Measurements from ENCODE around the gene NUB1.

NUB1 gene

GRCh38 chr7:151312831-151313809 lies 28.5 kb upstream of the NUB1 start:
- DNase-seq (ENCODE audit: low read depth in 2 of 3, low spot score in 2 of 3): no peak

- DNase-seq (ENCODE audit: low read depth in 2 of 3, low spot score in 2 of 3): no peak
These were observed 27.8 kb upstream of the NUB1 start for GRCh38 chr7:151313857-151314256.

- no peak for DNase-seq (ENCODE audit: low read depth in 2 of 3, low spot score in 2 of 3)
These were observed 27.2 kb upstream of the NUB1 start for GRCh38 chr7:151314401-151314800.

GRCh38 chr7:151315038-151315655 lies 26.5 kb upstream of the NUB1 start:
- DNase-seq (ENCODE audit: low read depth in 2 of 3, low spot score in 2 of 3): peak in 2 of 3 experiments; percentile 47 to 60

- no peak for DNase-seq (ENCODE audit: low read depth in 2 of 3, low spot score in 2 of 3)
These were observed 24.7 kb upstream of the NUB1 start for GRCh38 chr7:151316896-151317295.

- DNase-seq (ENCODE audit: low read depth in 2 of 3, low spot score in 2 of 3): no peak
These were observed 23.7 kb upstream of the NUB1 start for GRCh38 chr7:151317936-151318335.

GRCh38 chr7:151319189-151319588 lies 22.4 kb upstream of the NUB1 start:
- no peak for DNase-seq (ENCODE audit: low read depth in 2 of 3, low spot score in 2 of 3)

GRCh38 chr7:151320263-151320845 lies 21.3 kb upstream of the NUB1 start:
- no peak for DNase-seq (ENCODE audit: low read depth in 2 of 3, low spot score in 2 of 3)

GRCh38 chr7:151321341-151321740 lies 20.3 kb upstream of the NUB1 start:
- DNase-seq (ENCODE audit: low read depth in 2 of 3, low spot score in 2 of 3): no peak

- DNase-seq (ENCODE audit: low read depth in 2 of 3, low spot score in 2 of 3): no peak
These were observed 18.7 kb upstream of the NUB1 start for GRCh38 chr7:151322906-151323305.

GRCh38 chr7:151327022-151327421 lies 14.6 kb upstream of the NUB1 start:
- no peak for DNase-seq (ENCODE audit: low read depth in 2 of 3, low spot score in 2 of 3)

- no peak for DNase-seq (ENCODE audit: low read depth in 2 of 3, low spot score in 2 of 3)
These were observed 14.0 kb upstream of the NUB1 start for GRCh38 chr7:151327659-151328058.

- no peak for DNase-seq (ENCODE audit: low read depth in 2 of 3, low spot score in 2 of 3)
These were observed 11.4 kb upstream of the NUB1 start for GRCh38 chr7:151330181-151330580.

- no peak for DNase-seq (ENCODE audit: low read depth in 2 of 3, low spot score in 2 of 3)
These were observed 11.0 kb upstream of the NUB1 start for GRCh38 chr7:151330661-151331060.

GRCh38 chr7:151334628-151335027 lies 7.0 kb upstream of the NUB1 start:
- DNase-seq (ENCODE audit: low read depth in 2 of 3, low spot score in 2 of 3): no peak

GRCh38 chr7:151336027-151336708 lies 5.4 kb upstream of the NUB1 start:
- DNase-seq (ENCODE audit: low read depth in 2 of 3, low spot score in 2 of 3): no peak

- no peak for DNase-seq (ENCODE audit: low read depth in 2 of 3, low spot score in 2 of 3)
These were observed 4.3 kb upstream of the NUB1 start for GRCh38 chr7:151337346-151337745.

GRCh38 chr7:151338809-151339208 lies 2.8 kb upstream of the NUB1 start:
- no peak for DNase-seq (ENCODE audit: low read depth in 2 of 3, low spot score in 2 of 3)

- DNase-seq (ENCODE audit: low read depth in 2 of 3, low spot score in 2 of 3): no peak
These were observed 1.8 kb upstream of the NUB1 start for GRCh38 chr7:151339651-151340382.

- DNase-seq (ENCODE audit: low read depth in 2 of 3, low spot score in 2 of 3): no peak
These were observed 737 bp upstream of the NUB1 start for GRCh38 chr7:151340794-151341356.
